Measurements from ENCODE around the gene FEZ2. TPM values are rescaled to one million over a fixed set of nuclear protein-coding genes. Genes with fewer than 3 reads are reported as not detected.
A peak's percentile ranks its signal among the peaks of the same experiment; 100 is the strongest.

The FEZ2 gene
- total and polyA plus RNA-seq, 7 experiments from 2014 or later = 1.7 to 21.9 (median 11.8) TPM

DNA sequence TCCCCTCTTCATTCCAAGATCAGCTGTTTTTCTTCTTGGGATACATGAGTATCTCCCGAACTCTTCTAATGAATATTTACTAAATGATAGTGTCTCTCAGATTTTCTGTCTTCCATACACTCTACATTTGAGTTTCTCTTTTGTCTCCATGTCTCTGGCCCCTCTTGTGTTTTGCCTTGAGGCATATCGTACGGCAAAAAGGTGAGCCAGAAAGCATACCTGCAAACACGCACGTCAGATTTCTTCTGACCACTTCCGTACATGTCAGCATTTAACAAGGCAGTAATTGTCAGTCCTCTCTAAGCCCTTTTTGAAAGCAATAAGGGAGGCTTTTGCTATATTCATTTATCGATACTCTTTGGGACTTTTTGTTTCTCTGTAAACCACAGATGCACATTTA, 82.4 kb downstream of the FEZ2 start:
- Mint-ChIP-seq H3K27ac (no peak overlapping the region), H3K36me3 (peaks cover 0 to 4% (median 0%) of the 10 kb centered on the region in 5 donors), H3K4me3 (no peak overlapping the region), H3K9me3 (no peaks in the 10 kb centered on the region), H3K27me3 (no peaks in the 10 kb centered on the region), H3K4me1 (no peaks in the 10 kb centered on the region)
- ATAC-seq = no peak
- intact Hi-C loops (cut with micrococcal nuclease) = no loop called here
- DNase-seq = no peak
- Histone ChIP-seq H3K9me3 (ENCODE audit: control insufficient read depth in 2 of 3, low read length in 3 of 3) (no peaks in the 10 kb centered on the region), H3K27ac (ENCODE audit: low read depth, low read length) (no peak overlapping the region), H3K27me3 (ENCODE audit: control insufficient read depth in 2 of 2, insufficient read depth in 2 of 2, low read length in 2 of 2) (no peaks in the 10 kb centered on the region), H3K36me3 (ENCODE audit: control insufficient read depth in 2 of 3, insufficient read depth in 3 of 3, low read length in 3 of 3) (no peaks in the 10 kb centered on the region), H3K4me1 (ENCODE audit: control insufficient read depth in 2 of 2, insufficient read depth in 2 of 2, low read length in 2 of 2) (no peaks in the 10 kb centered on the region), H3K4me3 (ENCODE audit: low read length) (no peak overlapping the region)
- POLR2A ChIA-PET = no interaction called here
- CTCF ChIA-PET = no interaction called here

- H3K4me1 ChIP-seq (ENCODE audit: control insufficient read depth in 2 of 2, insufficient read depth in 2 of 2, low read length in 2 of 2) = no peaks in the 10 kb centered on the region
- no peaks in the 10 kb centered on the region for H3K9me3 ChIP-seq (ENCODE audit: control insufficient read depth in 2 of 3, low read length in 3 of 3)
- H3K9me3 Mint-ChIP-seq = no peaks in the 10 kb centered on the region
- intact Hi-C loops (cut with micrococcal nuclease) = no loop called here
- H3K36me3 ChIP-seq (ENCODE audit: control insufficient read depth in 2 of 3, insufficient read depth in 3 of 3, low read length in 3 of 3) = no peaks in the 10 kb centered on the region
- CTCF ChIA-PET = no interaction called here
- no peaks in the 10 kb centered on the region for H3K27me3 Mint-ChIP-seq
- no peak overlapping the region for H3K4me3 Mint-ChIP-seq
- no peaks in the 10 kb centered on the region for H3K36me3 Mint-ChIP-seq
- no peak overlapping the region for H3K27ac Mint-ChIP-seq
- POLR2A ChIA-PET = no interaction called here
- no peaks in the 10 kb centered on the region for H3K4me1 Mint-ChIP-seq
- DNase-seq (no peak), ATAC-seq (no peak)
- no peak overlapping the region for H3K4me3 ChIP-seq (ENCODE audit: low read length)
- H3K27ac ChIP-seq (ENCODE audit: low read depth, low read length) = no peak overlapping the region
- H3K27me3 ChIP-seq (ENCODE audit: control insufficient read depth in 2 of 2, insufficient read depth in 2 of 2, low read length in 2 of 2) = no peaks in the 10 kb centered on the region
Measured at GRCh38 chr2:36513661-36514060, 84.3 kb downstream of the FEZ2 start.

- Mint-ChIP-seq H3K4me1 (no peaks in the 10 kb centered on the region), H3K9me3 (no peaks in the 10 kb centered on the region), H3K4me3 (no peak overlapping the region), H3K36me3 (no peaks in the 10 kb centered on the region), H3K27me3 (no peaks in the 10 kb centered on the region), H3K27ac (no peak overlapping the region)
- Histone ChIP-seq H3K4me1 (ENCODE audit: control insufficient read depth in 2 of 2, insufficient read depth in 2 of 2, low read length in 2 of 2) (no peaks in the 10 kb centered on the region), H3K4me3 (ENCODE audit: low read length) (no peak overlapping the region), H3K27ac (ENCODE audit: low read depth, low read length) (no peak overlapping the region), H3K9me3 (ENCODE audit: control insufficient read depth in 2 of 3, low read length in 3 of 3) (no peaks in the 10 kb centered on the region), H3K36me3 (ENCODE audit: control insufficient read depth in 2 of 3, insufficient read depth in 3 of 3, low read length in 3 of 3) (no peaks in the 10 kb centered on the region), H3K27me3 (ENCODE audit: control insufficient read depth in 2 of 2, insufficient read depth in 2 of 2, low read length in 2 of 2) (no peaks in the 10 kb centered on the region)
- DNase-seq = no peak
- ChIA-PET POLR2A (no interaction called here), CTCF (no interaction called here)
- ATAC-seq = no peak
- intact Hi-C loops (cut with micrococcal nuclease) = no loop called here
Measured at GRCh38 chr2:36512705-36513104, 85.3 kb downstream of the FEZ2 start.

DNA sequence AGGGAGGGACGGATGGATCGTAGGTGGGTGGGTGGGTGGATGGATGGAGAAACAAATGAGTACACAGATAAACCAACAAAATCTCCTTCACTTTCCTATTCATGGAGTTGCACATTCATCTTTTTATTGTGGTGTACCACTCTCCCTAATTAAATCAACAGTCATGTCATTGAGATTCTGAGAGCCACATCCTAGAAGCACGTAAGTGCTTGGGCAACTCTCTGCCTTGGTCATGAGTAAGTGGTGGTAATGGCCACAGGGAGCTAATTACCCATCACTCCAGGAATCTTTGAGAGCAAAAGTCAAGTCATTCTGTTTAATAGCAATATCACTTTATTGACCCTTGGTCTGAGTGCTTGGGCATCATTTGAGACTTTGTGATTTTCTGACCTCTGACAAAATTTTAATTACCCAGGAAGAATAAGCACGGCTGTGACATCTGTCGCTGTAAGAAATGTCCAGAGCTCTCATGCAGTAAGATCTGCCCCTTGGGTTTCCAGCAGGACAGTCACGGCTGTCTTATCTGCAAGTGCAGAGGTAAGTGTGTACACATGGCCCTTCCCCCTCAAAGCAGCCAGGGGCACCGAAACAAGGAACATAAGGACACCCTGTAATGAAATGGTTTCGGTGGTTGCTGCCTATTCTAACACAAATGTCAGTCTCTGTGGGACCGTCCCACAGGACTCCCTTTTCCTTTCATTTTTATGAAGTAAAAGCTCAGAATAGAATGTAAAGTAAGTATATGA, 85.9 kb downstream of the FEZ2 start:
- Histone ChIP-seq H3K36me3 (ENCODE audit: control insufficient read depth in 2 of 3, insufficient read depth in 3 of 3, low read length in 3 of 3) (no peaks in the 10 kb centered on the region), H3K4me1 (ENCODE audit: control insufficient read depth in 2 of 2, insufficient read depth in 2 of 2, low read length in 2 of 2) (no peaks in the 10 kb centered on the region), H3K4me3 (ENCODE audit: low read length) (no peak overlapping the region), H3K9me3 (ENCODE audit: control insufficient read depth in 2 of 3, low read length in 3 of 3) (no peaks in the 10 kb centered on the region), H3K27me3 (ENCODE audit: control insufficient read depth in 2 of 2, insufficient read depth in 2 of 2, low read length in 2 of 2) (no peaks in the 10 kb centered on the region), H3K27ac (ENCODE audit: low read depth, low read length) (no peak overlapping the region)
- Mint-ChIP-seq H3K36me3 (no peaks in the 10 kb centered on the region), H3K9me3 (no peaks in the 10 kb centered on the region), H3K27me3 (no peaks in the 10 kb centered on the region), H3K4me3 (no peak overlapping the region), H3K4me1 (no peaks in the 10 kb centered on the region), H3K27ac (no peak overlapping the region)
- POLR2A ChIA-PET = no interaction called here
- ATAC-seq (no peak), DNase-seq (no peak)
- intact Hi-C loops (cut with micrococcal nuclease) = no loop called here
- CTCF ChIA-PET = no interaction called here

- intact Hi-C loops (cut with micrococcal nuclease) = loop anchor here in 1 of 2 donors (5.0 kb wide), 1 partner anchor 537 kb away; no protein-coding TSS in a partner anchor
- no peaks in the 10 kb centered on the region for H3K27me3 Mint-ChIP-seq
- H3K36me3 ChIP-seq (ENCODE audit: control insufficient read depth in 2 of 3, insufficient read depth in 3 of 3, low read length in 3 of 3) = no peaks in the 10 kb centered on the region
- no peak overlapping the region for H3K4me3 ChIP-seq (ENCODE audit: low read length)
- no peak overlapping the region for H3K27ac Mint-ChIP-seq
- no peaks in the 10 kb centered on the region for H3K36me3 Mint-ChIP-seq
- POLR2A ChIA-PET = no interaction called here
- no peaks in the 10 kb centered on the region for H3K4me1 Mint-ChIP-seq
- H3K9me3 Mint-ChIP-seq = no peaks in the 10 kb centered on the region
- no peaks in the 10 kb centered on the region for H3K27me3 ChIP-seq (ENCODE audit: control insufficient read depth in 2 of 2, insufficient read depth in 2 of 2, low read length in 2 of 2)
- DNase-seq = no peak
- no peak for ATAC-seq
- no peaks in the 10 kb centered on the region for H3K9me3 ChIP-seq (ENCODE audit: control insufficient read depth in 2 of 3, low read length in 3 of 3)
- H3K4me1 ChIP-seq (ENCODE audit: control insufficient read depth in 2 of 2, insufficient read depth in 2 of 2, low read length in 2 of 2) = no peaks in the 10 kb centered on the region
- CTCF ChIA-PET = no interaction called here
- H3K27ac ChIP-seq (ENCODE audit: low read depth, low read length) = no peak overlapping the region
- no peak overlapping the region for H3K4me3 Mint-ChIP-seq
Measured at GRCh38 chr2:36509075-36509474, 88.9 kb downstream of the FEZ2 start.

- Mint-ChIP-seq H3K27ac (no peak overlapping the region), H3K9me3 (no peaks in the 10 kb centered on the region), H3K27me3 (no peaks in the 10 kb centered on the region), H3K4me1 (no peaks in the 10 kb centered on the region), H3K36me3 (no peaks in the 10 kb centered on the region), H3K4me3 (no peak overlapping the region)
- Histone ChIP-seq H3K9me3 (ENCODE audit: control insufficient read depth in 2 of 3, low read length in 3 of 3) (no peaks in the 10 kb centered on the region), H3K27ac (ENCODE audit: low read depth, low read length) (no peak overlapping the region), H3K27me3 (ENCODE audit: control insufficient read depth in 2 of 2, insufficient read depth in 2 of 2, low read length in 2 of 2) (no peaks in the 10 kb centered on the region), H3K4me3 (ENCODE audit: low read length) (no peak overlapping the region), H3K4me1 (ENCODE audit: control insufficient read depth in 2 of 2, insufficient read depth in 2 of 2, low read length in 2 of 2) (no peaks in the 10 kb centered on the region), H3K36me3 (ENCODE audit: control insufficient read depth in 2 of 3, insufficient read depth in 3 of 3, low read length in 3 of 3) (no peaks in the 10 kb centered on the region)
- CTCF ChIA-PET = no interaction called here
- intact Hi-C loops (cut with micrococcal nuclease) = loop anchor here (1.0 to 5.0 kb wide), 2 partner anchors 155 to 535 kb away; no protein-coding TSS in a partner anchor
- DNase-seq = peak in 4 of 9 donors; percentile 10 to 27 (median 16)
- POLR2A ChIA-PET = no interaction called here
- peak; percentile 76 for ATAC-seq
Measured at GRCh38 chr2:36507408-36507812, 90.6 kb downstream of the FEZ2 start.

All from naive thymus-derived CD4-positive, alpha-beta T cell (primary cell).